GM23338 (cell line): ENCODE data around the gene BNC2. TPM values are rescaled to one million over a fixed set of nuclear protein-coding genes. Genes with fewer than 3 reads are reported as not detected.

Experiments used
- ATAC-seq: fragments of 200-7000 bp; cut with Tn5 transposase; 3 replicates; pipeline ENCODE4 v1.9.1; 2020
- DNase-seq: peaks from one replicate; pipeline ENCODE4 v3.0.0-alpha.2; 2015; ENCODE audit warnings: low spot score
- H2AFZ ChIP-seq: fragments of 200-600 bp; sonication (generic); 2 replicates; pipeline ENCODE4 v1.8.0; 2016; ENCODE audit warnings: antibody characterized with exemption, mild to moderate bottlenecking, moderate library complexity
- H3F3A ChIP-seq: fragments of 200-600 bp; sonication (generic); replicated peaks from 2 replicates; pipeline ENCODE4 v1.8.0; 2017; ENCODE audit warnings: antibody characterized with exemption, mixed run types, low read depth
- H3K27ac ChIP-seq: fragments of 200-600 bp; sonication (generic); 2 replicates; pipeline ENCODE4 v1.6.1; 2016; ENCODE audit warnings: low read depth
- H3K27me3 ChIP-seq: fragments of 200-600 bp; sonication (generic); 2 replicates; pipeline ENCODE4 v1.8.0; 2016; ENCODE audit warnings: mild to moderate bottlenecking, mixed run types, moderate library complexity; ENCODE audit not compliant: insufficient read depth
- H3K36me3 ChIP-seq: fragments of 200-600 bp; sonication (generic); 2 replicates; pipeline ENCODE4 v1.8.0; 2016; ENCODE audit warnings: mild to moderate bottlenecking; ENCODE audit not compliant: insufficient read depth
- H3K4me1 ChIP-seq: fragments of 200-600 bp; sonication (generic); 2 replicates; pipeline ENCODE4 v1.8.0; 2016; ENCODE audit warnings: mild to moderate bottlenecking, moderate library complexity; ENCODE audit not compliant: insufficient read depth
- H3K4me2 ChIP-seq: fragments of 200-600 bp; sonication (generic); 2 replicates; pipeline ENCODE4 v1.7.1; 2017; ENCODE audit warnings: mixed run types
- H3K4me3 ChIP-seq: fragments of 200-600 bp; sonication (generic); 2 replicates; pipeline ENCODE4 v1.6.1; 2016; ENCODE audit warnings: mixed run types
- H3K79me2 ChIP-seq: fragments of 200-600 bp; sonication (generic); replicated peaks from 2 replicates; pipeline ENCODE4 v1.8.0; 2017; ENCODE audit warnings: mild to moderate bottlenecking; ENCODE audit not compliant: insufficient read depth
- H3K9me2 ChIP-seq: fragments of 200-600 bp; sonication (generic); 2 replicates; pipeline ENCODE4 v1.8.0; 2017; ENCODE audit not compliant: insufficient read depth
- H4K20me1 ChIP-seq: fragments of 200-600 bp; sonication (generic); replicated peaks from 2 replicates; pipeline ENCODE4 v1.8.0; 2017; ENCODE audit warnings: mild to moderate bottlenecking; ENCODE audit not compliant: insufficient read depth
- H3K27ac Mint-ChIP-seq: 2 replicates; pipeline ENCODE4 v1.8.0; 2020; ENCODE audit warnings: inconsistent platforms, mild to moderate bottlenecking, moderate library complexity, mixed read lengths
- H3K27me3 Mint-ChIP-seq: 3 replicates; pipeline ENCODE4 v1.8.0; 2022; ENCODE audit warnings: low read depth, mild to moderate bottlenecking, moderate library complexity, mixed read lengths, inconsistent platforms; ENCODE audit not compliant: insufficient read depth, poor library complexity
- H3K36me3 Mint-ChIP-seq: 3 replicates; pipeline ENCODE4 v1.8.0; 2021; ENCODE audit warnings: low read depth, mild to moderate bottlenecking, inconsistent platforms, moderate library complexity, mixed read lengths
- H3K4me1 Mint-ChIP-seq: 3 replicates; pipeline ENCODE4 v1.8.0; 2020; ENCODE audit warnings: mild to moderate bottlenecking, inconsistent platforms, mixed read lengths
- H3K4me3 Mint-ChIP-seq: 3 replicates; pipeline ENCODE4 v1.8.0; 2021; ENCODE audit warnings: moderate library complexity, mild to moderate bottlenecking, inconsistent platforms, mixed read lengths
- H3K9me3 Mint-ChIP-seq: 3 replicates; pipeline ENCODE4 v1.8.0; 2020; ENCODE audit warnings: moderate library complexity, mild to moderate bottlenecking, inconsistent platforms, mixed read lengths
- CREB1 ChIP-seq: fragments of 250-450 bp; sonication (Bioruptor Pico); IDR thresholded peaks from 2 replicates; pipeline ENCODE4 v1.5.0; 2020; ENCODE audit warnings: low read depth, mild to moderate bottlenecking, moderate library complexity
- CTCF ChIP-seq, 2 experiments: fragments of 200-600 bp in 1 of 2; sonication (generic) in 1 of 2; conservative IDR thresholded peaks; 2 replicates each; pipeline versions ENCODE4 v1.5.1 to v1.6.1; 2016 to 2017; ENCODE audit warnings: antibody characterized with exemption in 2 of 2, low read depth in 2 of 2, mild to moderate bottlenecking in 2 of 2, moderate library complexity in 1 of 2
- ETS1 ChIP-seq: IDR thresholded peaks from 2 replicates; pipeline ENCODE4 v1.6.1; 2016; ENCODE audit warnings: antibody characterized with exemption
- EZH2 ChIP-seq: fragments of 200-600 bp; sonication (generic); IDR thresholded peaks from one replicate; pipeline ENCODE4 v1.8.0; 2017; ENCODE audit warnings: antibody characterized with exemption, mild to moderate bottlenecking, low read depth; ENCODE audit not compliant: unreplicated experiment
- EZH2phosphoT487 ChIP-seq: fragments of 200-600 bp; sonication (generic); IDR thresholded peaks from one replicate; pipeline ENCODE4 v1.8.1; 2018; ENCODE audit warnings: antibody characterized with exemption; ENCODE audit not compliant: unreplicated experiment
- JUNB ChIP-seq: IDR thresholded peaks from one replicate; pipeline ENCODE4 v1.6.1; 2016; ENCODE audit warnings: antibody characterized with exemption; ENCODE audit not compliant: unreplicated experiment
- NANOG ChIP-seq: IDR thresholded peaks from 2 replicates; pipeline ENCODE4 v1.6.1; 2016; ENCODE audit warnings: antibody characterized with exemption, borderline replicate concordance
- POLR2AphosphoS5 ChIP-seq: IDR thresholded peaks from 2 replicates; pipeline ENCODE4 v1.6.1; 2016; ENCODE audit warnings: antibody characterized with exemption, low read depth
- REST ChIP-seq: IDR thresholded peaks from one replicate; pipeline ENCODE4 v1.6.1; 2018; ENCODE audit warnings: antibody characterized with exemption; ENCODE audit not compliant: unreplicated experiment
- STAT1 ChIP-seq: IDR thresholded peaks from one replicate; pipeline ENCODE4 v1.6.1; 2016; ENCODE audit warnings: antibody characterized with exemption; ENCODE audit not compliant: unreplicated experiment
- ZNF114 ChIP-seq: fragments of 250-450 bp; sonication (Bioruptor Pico); IDR thresholded peaks from 2 replicates; pipeline ENCODE4 v1.5.0; 2020; ENCODE audit warnings: mild to moderate bottlenecking, moderate library complexity
- ZNF331 ChIP-seq: fragments of 250-450 bp; sonication (Bioruptor Pico); IDR thresholded peaks from 2 replicates; pipeline ENCODE4 v1.5.0; 2020; ENCODE audit warnings: low read depth, mild to moderate bottlenecking, moderate library complexity
- ZNF462 ChIP-seq: fragments of 250-450 bp; sonication (Bioruptor Pico); IDR thresholded peaks from 2 replicates; pipeline ENCODE4 v1.5.0; 2020; ENCODE audit warnings: mild to moderate bottlenecking, moderate library complexity
- polyA plus RNA-seq: library from polyadenylated mRNA; unstranded; fragments of >200 nt; fragmentation: Nextera tagmentation; extraction: Ambion mirVana; gene quantifications from 2 replicates; pipeline ENCODE4 v1.2.1, GENCODE V29; 2016
- total RNA-seq: library from RNA; depleted of rRNA; stranded (reverse); fragments of >200 nt; shearing (Covaris generic); gene quantifications from 2 replicates; pipeline ENCODE4 v1.2.3, GENCODE V29; 2014

BNC2 gene
- total and polyA plus RNA-seq, 2 experiments from 2014 or later: 12.7 to 13.2 TPM

GRCh38 chr9:16915126-16915831 lies 44.8 kb upstream of the BNC2 start:
- no peak for ATAC-seq

More at GRCh38 chr9:16915126-16915831, 44.8 kb upstream of the BNC2 start:
- no peaks in the 10 kb centered on the region; the same call in 2 of the 3 replicates for H3K36me3 Mint-ChIP-seq
- no peak overlapping the region for H3K4me3 Mint-ChIP-seq
- peaks cover 5% of the 10 kb centered on the region; the same call in 2 of the 3 replicates for H3K9me3 Mint-ChIP-seq
- H3K79me2 ChIP-seq: no peaks in the 10 kb centered on the region
- no peaks in the 10 kb centered on the region for H3K4me1 Mint-ChIP-seq
- H3K27me3 Mint-ChIP-seq: no peaks in the 10 kb centered on the region
- no peak overlapping the region for H3K4me2 ChIP-seq
- no peaks in the 10 kb centered on the region for H3K27me3 ChIP-seq
- TF ChIP-seq CTCF (conservative IDR thresholded peaks at IDR 0.05; ENCODE audit: low read depth in 2 of 2) (no peak), ZNF462 (CRISPR knock-in tag) (no peak), EZH2 (no peak), POLR2AphosphoS5 (no peak), CREB1 (CRISPR knock-in tag) (no peak), ETS1 (no peak), STAT1 (no peak), EZH2phosphoT487 (no peak), JUNB (no peak), ZNF114 (CRISPR knock-in tag) (no peak), ZNF331 (CRISPR knock-in tag) (no peak), REST (no peak), NANOG (no peak)
- no peaks in the 10 kb centered on the region for H3K36me3 ChIP-seq
- H3K27ac Mint-ChIP-seq: no peak overlapping the region
- no peak overlapping the region for H3K4me3 ChIP-seq
- H3K4me1 ChIP-seq: no peaks in the 10 kb centered on the region
- DNase-seq: no peak
- H3K27ac ChIP-seq: no peak overlapping the region
- H3K9me2 ChIP-seq: 0 out of 2 replicates have a peak, but pooled peaks cover 9% of the 10 kb centered on the region
- H3F3A ChIP-seq: no peaks in the 10 kb centered on the region
- no peaks in the 10 kb centered on the region for H4K20me1 ChIP-seq
- no peak overlapping the region for H2AFZ ChIP-seq
